Upper lobe of left lung (tissue), 6 donors: ENCODE data around the gene HERPUD1. TPM values are rescaled to one million over a fixed set of nuclear protein-coding genes. Genes with fewer than 3 reads are reported as not detected.

Experiments
- ATAC-seq, 2 donors: fragments of 200-7000 bp; cut with Tn5 transposase; one replicate each; pipeline ENCODE4 v1.9.1; 2022; ENCODE audit warnings: mild to moderate bottlenecking in 2 of 2, moderate library complexity in 2 of 2; ENCODE audit not compliant: low FRiP score in 2 of 2
- DNase-seq, 2 donors: peaks; one replicate each; pipeline ENCODE4 v3.0.0-alpha.2; 2019 to 2020
- H3K27ac ChIP-seq, 4 donors: fragments of 200-600 bp; sonication (generic); one replicate each; pipeline ENCODE4 v1.5.1; 2016 to 2019
- H3K27me3 ChIP-seq, 4 donors: fragments of 200-600 bp; sonication (generic); one replicate each; pipeline ENCODE4 v1.5.1; 2017 to 2019
- H3K36me3 ChIP-seq, 4 donors: fragments of 200-600 bp; sonication (generic); one replicate each; pipeline ENCODE4 v1.5.1; 2016 to 2019
- H3K4me1 ChIP-seq, 4 donors: fragments of 200-600 bp; sonication (generic); one replicate each; pipeline ENCODE4 v1.5.1; 2018 to 2019
- H3K4me3 ChIP-seq, 4 donors: fragments of 200-600 bp; sonication (generic); one replicate each; pipeline ENCODE4 v1.5.1; 2017 to 2019; ENCODE audit warnings: mild to moderate bottlenecking in 2 of 4, moderate library complexity in 1 of 4
- H3K9me3 ChIP-seq, 4 donors: fragments of 200-600 bp; sonication (generic); one replicate each; pipeline ENCODE4 v1.5.1; 2018 to 2019
- CTCF ChIP-seq, 6 experiments: fragments of 450-650 bp in 4 of 6; fragments of 200-600 bp in 2 of 6; sonication (generic) in 2 of 6; IDR thresholded peaks; one replicate each; pipeline ENCODE4 v1.5.1; 2016 to 2019; ENCODE audit warnings: antibody characterized with exemption in 6 of 6
- EP300 ChIP-seq, 4 donors: sonication (generic); formaldehyde crosslinking; IDR thresholded peaks; one replicate each; pipeline ENCODE4 v1.5.1; 2017; ENCODE audit warnings: antibody characterized with exemption in 4 of 4, control low read depth in 2 of 4
- POLR2A ChIP-seq, 4 donors: fragments of 450-650 bp; IDR thresholded peaks; one replicate each; pipeline ENCODE4 v1.5.1; 2016 to 2017; ENCODE audit warnings: antibody characterized with exemption in 4 of 4, mild to moderate bottlenecking in 2 of 4
- POLR2AphosphoS5 ChIP-seq, 2 donors: sonication (generic); formaldehyde crosslinking; IDR thresholded peaks; one replicate each; pipeline ENCODE4 v1.5.1; 2017; ENCODE audit warnings: antibody characterized with exemption in 2 of 2
- WGBS, 2 donors: methylation state at CpG; one replicate each; pipeline ENCODE4 v1.1.5; 2017 to 2018; 5-methylcytosine and 5-hydroxymethylcytosine counted together
- total RNA-seq, 6 donors: library from RNA; depleted of rRNA in 4 of 6; stranded (reverse); fragments of >200 nt in 4 of 6; gene quantifications; one replicate each; pipeline versions ENCODE4 v1.1.0 to v1.2.1, GENCODE V29; 2016 to 2021
- donor health status: DM: no; HTN: no; CAD: no; lungs with moderate emphysema.
- donor health status: DM: no; HTN: yes; CAD: no; lungs with severe emphysema.

Gene HERPUD1
- total RNA-seq, 6 donors from 2014 or later = 81.0 to 283 (median 196) TPM

- Histone ChIP-seq H3K4me1 (peaks cover 45 to 64% (median 62%) of the 10 kb centered on the region in 4 donors), H3K27ac (peak overlapping the region; percentile 2 to 79 (median 38)), H3K27me3 (no peaks in the 10 kb centered on the region), H3K9me3 (no peaks in the 10 kb centered on the region), H3K4me3 (no peak overlapping the region), H3K36me3 (no peaks in the 10 kb centered on the region)
- DNase-seq (no peak), ATAC-seq (no peak)
- no peak for TF ChIP-seq POLR2A (IDR thresholded peaks at IDR 0.05)
- no peak for TF ChIP-seq EP300 (IDR thresholded peaks at IDR 0.05)
- TF ChIP-seq POLR2AphosphoS5 (IDR thresholded peaks at IDR 0.05) = no peak
- TF ChIP-seq CTCF (IDR thresholded peaks at IDR 0.05) = no peak
- 80 to 94% methylated on average over 7 of the region's 7 CpGs for WGBS, 2 donors
Measured at GRCh38 chr16:56914896-56915295, 17.0 kb upstream of the HERPUD1 start.

DNA sequence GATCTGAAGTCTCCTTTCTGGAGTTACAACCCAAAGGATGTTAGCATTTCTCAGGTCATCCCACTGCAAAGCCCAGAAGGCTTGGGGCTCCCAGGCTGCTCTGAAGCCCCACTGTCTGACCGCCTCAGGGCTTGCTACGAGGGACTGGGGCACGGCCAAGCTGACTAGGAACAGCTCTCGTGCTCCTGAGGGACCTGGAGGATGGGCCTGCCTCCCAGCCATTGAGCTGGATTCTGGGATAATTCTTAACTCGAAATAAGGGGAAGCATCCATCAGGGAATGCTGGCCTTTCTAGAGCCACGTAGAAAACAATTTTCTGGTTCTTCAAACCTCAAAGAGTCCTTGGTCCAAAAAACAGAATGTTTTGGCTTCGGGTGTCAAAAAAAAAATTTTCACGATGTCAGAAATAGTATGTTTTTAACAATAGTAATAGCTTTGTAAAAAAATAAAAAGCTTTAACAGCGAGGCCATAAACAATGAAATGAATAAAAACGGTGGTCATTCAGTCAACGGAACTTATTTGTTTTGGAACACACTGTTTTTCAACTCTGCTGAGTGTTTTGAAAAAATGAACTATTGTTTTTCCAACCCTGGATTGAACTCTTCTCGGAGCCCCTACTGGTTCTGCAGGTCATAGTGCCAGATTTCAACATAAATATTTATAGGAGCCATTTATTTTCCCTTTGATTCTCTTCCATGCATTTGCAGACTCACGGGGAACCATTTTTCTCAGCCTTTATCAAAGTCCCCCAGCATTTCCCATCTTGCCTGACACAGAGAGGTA is 16.4 kb upstream of the HERPUD1 start:
- Histone ChIP-seq H3K27me3 (no peaks in the 10 kb centered on the region), H3K9me3 (no peaks in the 10 kb centered on the region), H3K36me3 (no peaks in the 10 kb centered on the region), H3K27ac (peak overlapping the region; percentile 2 to 81 (median 74)), H3K4me1 (peaks cover 40 to 59% (median 56%) of the 10 kb centered on the region in 4 donors), H3K4me3 (no peak overlapping the region)
- WGBS, 2 donors = 35 to 68% methylated on average over 9 to 13 of the region's 13 CpGs
- no peak for DNase-seq
- ATAC-seq = no peak
- no peak for TF ChIP-seq CTCF (IDR thresholded peaks at IDR 0.05)
- TF ChIP-seq EP300 (IDR thresholded peaks at IDR 0.05) = no peak

DNA sequence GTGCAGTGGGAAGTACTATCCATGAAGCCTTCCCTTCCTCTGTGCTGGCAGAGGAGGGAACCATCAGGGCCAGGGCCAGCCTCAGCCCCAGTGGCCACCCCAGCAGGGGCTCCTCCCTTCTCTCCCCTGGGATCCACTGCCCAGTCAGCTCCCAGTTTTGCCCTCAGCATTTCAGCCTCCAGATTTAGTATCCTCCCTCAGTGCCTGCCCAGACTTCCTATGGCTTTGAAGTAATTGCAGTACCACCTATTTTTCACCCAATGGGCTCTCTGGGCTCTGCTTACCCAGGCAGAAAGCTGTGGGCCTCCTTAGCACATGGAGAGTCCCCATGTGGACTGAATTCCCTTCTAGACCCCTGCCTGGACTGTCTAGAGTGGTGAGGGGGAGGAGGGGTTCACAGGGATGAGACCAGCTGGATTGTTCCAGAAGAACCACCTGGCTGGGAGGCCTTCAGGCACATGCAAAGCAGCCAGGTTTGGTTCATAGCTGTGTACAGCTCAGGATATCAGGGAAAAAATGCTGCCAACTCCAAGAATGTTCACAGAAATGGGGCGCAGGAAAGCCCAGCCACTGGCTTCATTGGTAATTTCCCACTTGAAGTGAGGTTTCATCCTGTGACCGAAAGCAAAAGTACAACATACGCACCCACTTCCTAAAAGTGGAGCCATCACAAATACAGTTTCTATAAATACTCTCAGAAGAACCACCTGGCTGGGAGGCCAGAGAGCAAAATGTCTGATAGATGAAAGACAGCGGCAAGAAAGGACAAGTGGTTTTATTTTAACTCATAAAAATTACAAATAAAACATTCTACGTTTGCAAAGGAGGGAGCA is 15.2 kb upstream of the HERPUD1 start:
- no peaks in the 10 kb centered on the region for H3K36me3 ChIP-seq
- H3K4me1 ChIP-seq = peaks cover 31 to 47% (median 44%) of the 10 kb centered on the region in 4 donors
- no peaks in the 10 kb centered on the region for H3K27me3 ChIP-seq
- peak overlapping the region; percentile 37 to 81 (median 74) for H3K27ac ChIP-seq
- ATAC-seq = peak in 1 of 2 donors; percentile 30
- no peak for DNase-seq
- no peak overlapping the region for H3K4me3 ChIP-seq
- 30 to 43% methylated on average over 5 of the region's 5 CpGs for WGBS, 2 donors
- TF ChIP-seq POLR2AphosphoS5 (IDR thresholded peaks at IDR 0.05) = peak in 1 of 2 donors; percentile 26
- TF ChIP-seq EP300 (IDR thresholded peaks at IDR 0.05) = peak in 2 of 4 donors; percentile 34 to 49
- TF ChIP-seq POLR2A (IDR thresholded peaks at IDR 0.05) = peak in 2 of 4 donors; percentile 18 to 19
- no peak for TF ChIP-seq CTCF (IDR thresholded peaks at IDR 0.05)
- no peaks in the 10 kb centered on the region for H3K9me3 ChIP-seq

DNA sequence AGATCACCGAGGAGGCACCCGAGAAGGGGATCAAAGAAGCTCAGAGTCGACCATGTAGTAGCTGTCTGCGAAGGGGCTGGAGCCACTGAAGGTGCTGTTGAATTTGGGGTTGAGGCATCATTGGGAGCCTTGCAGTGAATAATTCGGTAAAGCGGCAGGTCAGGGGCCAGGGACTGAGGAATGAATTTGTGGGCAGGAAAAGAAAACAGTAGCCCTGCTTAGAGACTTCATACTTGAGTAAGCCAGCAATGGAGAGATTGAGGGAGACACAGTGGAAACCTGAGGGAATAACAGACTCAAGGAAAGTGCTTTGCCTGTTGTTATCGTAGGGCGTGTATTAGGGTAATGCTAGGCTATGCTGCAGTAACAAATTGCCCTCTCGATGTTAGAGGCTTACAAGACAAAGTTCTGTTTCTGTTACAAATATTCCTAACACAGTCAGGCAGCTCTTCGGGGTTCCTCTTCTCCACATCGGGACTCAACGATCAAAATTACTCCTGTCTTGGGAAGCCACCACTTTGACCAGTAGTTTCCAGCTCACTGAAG is 13.4 kb upstream of the HERPUD1 start:
- TF ChIP-seq POLR2AphosphoS5 (IDR thresholded peaks at IDR 0.05) = no peak
- no peak for TF ChIP-seq CTCF (IDR thresholded peaks at IDR 0.05)
- no peak for TF ChIP-seq EP300 (IDR thresholded peaks at IDR 0.05)
- TF ChIP-seq POLR2A (IDR thresholded peaks at IDR 0.05) = no peak
- Histone ChIP-seq H3K27me3 (no peaks in the 10 kb centered on the region), H3K4me3 (no peak overlapping the region), H3K4me1 (peaks cover 17 to 31% (median 26%) of the 10 kb centered on the region in 4 donors), H3K9me3 (no peaks in the 10 kb centered on the region), H3K36me3 (no peaks in the 10 kb centered on the region), H3K27ac (no peak overlapping the region)
- ATAC-seq (no peak), DNase-seq (no peak)
- WGBS, 2 donors = 89 to 92% methylated on average over 12 of the region's 12 CpGs
